IMR-90 (cell line): ENCODE data around the gene SDCCAG8. TPM values are rescaled to one million over a fixed set of nuclear protein-coding genes. Genes with fewer than 3 reads are reported as not detected.

ENCODE experiments used
- ATAC-seq: fragments of 200-7000 bp; cut with Tn5 transposase; 2 replicates; pipeline ENCODE4 v1.9.1; 2020; ENCODE audit warnings: low read depth, mild to moderate bottlenecking, moderate library complexity
- BruUV-seq: library from RNA; stranded (reverse); fragments of 400-500 nt; replicated peaks from 2 replicates; lab custom pipeline; 2021; lab: Mats Ljungman, UMichigan
- CTCF ChIA-PET: fragments of 300-600 bp; formaldehyde crosslinking; extraction: SDS; loops from one replicate; lab custom pipeline; 2021; ENCODE audit warnings: antibody characterized with exemption; lab: Yijun Ruan, JAX
- POLR2A ChIA-PET: fragments of 300-600 bp; sonication (Branson Sonifier 250); formaldehyde crosslinking; loops from one replicate; lab custom pipeline; 2022; ENCODE audit warnings: antibody characterized with exemption; ENCODE audit not compliant: unreplicated experiment; lab: Charles Lee
- DNase-seq: peaks from one replicate; pipeline ENCODE4 v3.0.0; 2013
- H2AFZ ChIP-seq: replicated peaks from 2 replicates; pipeline ENCODE3; 2013; ENCODE audit warnings: low read length, mild to moderate bottlenecking; ENCODE audit not compliant: poor library complexity
- H2AK5ac ChIP-seq: 2 replicates; pipeline ENCODE4 v1.6.1; 2013; ENCODE audit warnings: low read depth, low read length, inconsistent platforms
- H2AK9ac ChIP-seq: replicated peaks from 2 replicates; pipeline ENCODE3; 2013; ENCODE audit warnings: mild to moderate bottlenecking, low read depth, low read length, moderate library complexity; ENCODE audit not compliant: poor library complexity
- H2BK120ac ChIP-seq: 2 replicates; pipeline ENCODE4 v1.6.1; 2013; ENCODE audit warnings: low read depth, low read length, inconsistent platforms
- H2BK15ac ChIP-seq: 3 replicates; pipeline ENCODE4 v1.6.1; 2013; ENCODE audit warnings: low read depth, low read length, inconsistent platforms
- H2BK20ac ChIP-seq: 2 replicates; pipeline ENCODE4 v1.6.1; 2013; ENCODE audit warnings: low read depth, mild to moderate bottlenecking, inconsistent platforms, low read length, moderate library complexity
- H2BK5ac ChIP-seq: 2 replicates; pipeline ENCODE4 v1.6.1; 2013; ENCODE audit warnings: mild to moderate bottlenecking, low read depth, low read length, inconsistent platforms; ENCODE audit not compliant: poor library complexity, severe bottlenecking
- H3K14ac ChIP-seq: replicated peaks from 2 replicates; pipeline ENCODE4 v1.6.1; 2013; ENCODE audit warnings: low read depth, low read length, inconsistent platforms
- H3K18ac ChIP-seq: 2 replicates; pipeline ENCODE4 v1.6.1; 2013; ENCODE audit warnings: low read depth, low read length, control low read depth
- H3K23ac ChIP-seq: 2 replicates; pipeline ENCODE4 v1.6.1; 2013; ENCODE audit warnings: low read depth, low read length, inconsistent platforms
- H3K27ac ChIP-seq: 2 replicates; pipeline ENCODE4 v1.5.1; 2013; ENCODE audit warnings: mild to moderate bottlenecking, control low read depth, low read length; ENCODE audit not compliant: insufficient read depth
- H3K27me3 ChIP-seq: 2 replicates; pipeline ENCODE4 v1.6.1; 2013; ENCODE audit warnings: low read length; ENCODE audit not compliant: control insufficient read depth, insufficient read depth
- H3K36me3 ChIP-seq: 2 replicates; pipeline ENCODE4 v1.6.1; 2013; ENCODE audit warnings: low read length, mixed read lengths; ENCODE audit not compliant: control insufficient read depth, insufficient read depth
- H3K4ac ChIP-seq: 2 replicates; pipeline ENCODE4 v1.6.1; 2013; ENCODE audit warnings: low read depth, low read length, inconsistent platforms
- H3K4me1 ChIP-seq: 2 replicates; pipeline ENCODE4 v1.6.1; 2013; ENCODE audit warnings: low read length, mixed read lengths; ENCODE audit not compliant: control insufficient read depth, insufficient read depth
- H3K4me2 ChIP-seq: 2 replicates; pipeline ENCODE4 v1.6.1; 2013; ENCODE audit warnings: low read depth, mild to moderate bottlenecking, control low read depth, low read length, moderate library complexity
- H3K4me3 ChIP-seq: 2 replicates; pipeline ENCODE4 v1.5.1; 2013; ENCODE audit warnings: low read depth, mild to moderate bottlenecking, control low read depth, low read length, moderate library complexity; ENCODE audit not compliant: insufficient read depth
- H3K56ac ChIP-seq: 2 replicates; pipeline ENCODE4 v1.6.1; 2013; ENCODE audit warnings: low read length, inconsistent platforms; ENCODE audit not compliant: insufficient read depth; ENCODE audit errors: extremely low read depth
- H3K79me1 ChIP-seq, 2 experiments: 2 replicates each; pipeline ENCODE4 v1.6.1; 2013; ENCODE audit warnings: low read length in 2 of 2, inconsistent platforms in 1 of 2, low read depth in 1 of 2
- H3K9ac ChIP-seq: 2 replicates; pipeline ENCODE4 v1.6.1; 2013; ENCODE audit warnings: low read depth, low read length, control low read depth
- H3K9me1 ChIP-seq: 2 replicates; pipeline ENCODE4 v1.6.1; 2013; ENCODE audit warnings: low read length, inconsistent platforms; ENCODE audit not compliant: insufficient read depth
- H3K9me3 ChIP-seq: 2 replicates; pipeline ENCODE4 v1.6.1; 2013; ENCODE audit warnings: low read length; ENCODE audit not compliant: control insufficient read depth, insufficient read depth
- H4K20me1 ChIP-seq: 2 replicates; pipeline ENCODE4 v1.6.1; 2013; ENCODE audit warnings: low read length, inconsistent platforms; ENCODE audit not compliant: insufficient read depth
- H4K5ac ChIP-seq: 2 replicates; pipeline ENCODE4 v1.6.1; 2013; ENCODE audit warnings: mild to moderate bottlenecking, low read depth, low read length, control low read depth
- H4K8ac ChIP-seq, 2 experiments: 2 replicates each; pipeline ENCODE4 v1.6.1; 2013; ENCODE audit warnings: low read depth in 2 of 2, low read length in 2 of 2, control low read depth in 1 of 2, inconsistent platforms in 1 of 2
- H4K91ac ChIP-seq: 2 replicates; pipeline ENCODE4 v1.6.1; 2013; ENCODE audit warnings: low read depth, low read length, inconsistent platforms; ENCODE audit not compliant: insufficient read depth
- BHLHE40 ChIP-seq: fragments of 150-350 bp; IDR thresholded peaks from 2 replicates; pipeline ENCODE4 v1.6.1; 2016; ENCODE audit warnings: mild to moderate bottlenecking, low read depth, low read length
- CEBPB ChIP-seq: IDR thresholded peaks from 2 replicates; pipeline ENCODE4 v1.6.1; 2012; ENCODE audit warnings: low read depth, low read length, improper control_type of control experiment
- CHD1 ChIP-seq: IDR thresholded peaks from 2 replicates; pipeline ENCODE4 v1.6.1; 2012; ENCODE audit warnings: low read depth, low read length, improper control_type of control experiment
- FOS ChIP-seq: fragments of 150-350 bp; IDR thresholded peaks from 2 replicates; pipeline ENCODE4 v1.6.1; 2016; ENCODE audit warnings: low read depth, low read length
- MAFK ChIP-seq: IDR thresholded peaks from 2 replicates; pipeline ENCODE4 v1.6.1; 2012; ENCODE audit warnings: low read depth, low read length, improper control_type of control experiment
- MAZ ChIP-seq: IDR thresholded peaks from 2 replicates; pipeline ENCODE4 v1.6.1; 2012; ENCODE audit warnings: low read depth, mild to moderate bottlenecking, low read length, improper control_type of control experiment, moderate library complexity, borderline replicate concordance
- MXI1 ChIP-seq: IDR thresholded peaks from 2 replicates; pipeline ENCODE4 v1.6.1; 2012; ENCODE audit warnings: low read depth, mild to moderate bottlenecking, low read length, moderate library complexity, borderline replicate concordance
- NFE2L2 ChIP-seq: fragments of 150-350 bp; IDR thresholded peaks from 2 replicates; pipeline ENCODE4 v1.6.1; 2016; ENCODE audit warnings: low read depth, mild to moderate bottlenecking, low read length
- POLR2A ChIP-seq: IDR thresholded peaks from 2 replicates; pipeline ENCODE4 v1.6.1; 2012; ENCODE audit warnings: mild to moderate bottlenecking, low read depth, low read length
- RAD21 ChIP-seq: IDR thresholded peaks from 2 replicates; pipeline ENCODE4 v1.6.1; 2012; ENCODE audit warnings: low read length, improper control_type of control experiment
- RCOR1 ChIP-seq: IDR thresholded peaks from 2 replicates; pipeline ENCODE4 v1.6.1; 2012; ENCODE audit warnings: mild to moderate bottlenecking, low read length, improper control_type of control experiment; ENCODE audit not compliant: insufficient replicate concordance
- RFX5 ChIP-seq: IDR thresholded peaks from 2 replicates; pipeline ENCODE4 v1.8.0; 2012; ENCODE audit warnings: low read depth, mild to moderate bottlenecking, low read length, moderate library complexity
- SMC3 ChIP-seq: fragments of 150-350 bp; IDR thresholded peaks from 2 replicates; pipeline ENCODE4 v1.6.1; 2016; ENCODE audit warnings: low read depth, mild to moderate bottlenecking, antibody characterized with exemption, low read length, moderate library complexity
- WGBS, 2 experiments: methylation state at CpG; one replicate each; pipeline versions ENCODE4 v1.1.5 to v1.1.7; 2013; ENCODE audit warnings: missing lambda C conversion rate in 2 of 2; ENCODE audit not compliant: insufficient read length in 1 of 2; ENCODE audit errors: extremely low coverage in 2 of 2; 5-methylcytosine and 5-hydroxymethylcytosine counted together
- dilution Hi-C: fragments of 300-500 bp; cut with HindIII; formaldehyde crosslinking; loops from one replicate; pipeline ENCODE4 v1.14.3; 2018; ENCODE audit warnings: low sequenced_read_pairs; ENCODE audit not compliant: unreplicated experiment
- in situ Hi-C: fragments of 300-500 bp; cut with MboI; formaldehyde crosslinking; loops from 3 replicates; pipeline ENCODE4 v1.14.3; 2019; ENCODE audit warnings: low sequenced_read_pairs, inconsistent platforms, mixed read lengths
- intact Hi-C: fragments of 100-400 bp; cut with micrococcal nuclease; formaldehyde crosslinking; loops from 2 replicates; pipeline ENCODE4 v1.10.0; 2022
- polyA plus RNA-seq, 3 experiments: library from polyadenylated mRNA; depleted of rRNA; stranded (reverse); fragments of >200 nt; gene quantifications; 2 replicates each; pipeline ENCODE4 v1.2.3, GENCODE V29; 2012; ENCODE audit warnings: low replicate concordance in 1 of 3
- total RNA-seq: library from RNA; depleted of rRNA; stranded (reverse); fragments of >200 nt; gene quantifications from 2 replicates; pipeline ENCODE4 v1.2.3, GENCODE V29; 2012
- TF ChIP-seq, protein P1 (sequence below): fragments of 150-350 bp; IDR thresholded peaks from 2 replicates; pipeline ENCODE4 v1.6.1; 2017; ENCODE audit warnings: mild to moderate bottlenecking, antibody characterized with exemption, low read length, low read depth
- TF ChIP-seq, protein P2 (sequence below): conservative IDR thresholded peaks from 2 replicates; pipeline ENCODE4 v1.5.1; 2012; ENCODE audit warnings: mild to moderate bottlenecking, low read depth, low read length, improper control_type of control experiment
- TF ChIP-seq, protein P3 (sequence below): fragments of 150-350 bp; IDR thresholded peaks from 2 replicates; pipeline ENCODE4 v1.6.1; 2016; ENCODE audit warnings: low read depth, mild to moderate bottlenecking, low read length, moderate library complexity, borderline replicate concordance

SDCCAG8 gene
- total and polyA plus RNA-seq, 2 of the 4 experiments (the other 2 are of a cell fraction) = 25.2 to 46.8 TPM

DNA sequence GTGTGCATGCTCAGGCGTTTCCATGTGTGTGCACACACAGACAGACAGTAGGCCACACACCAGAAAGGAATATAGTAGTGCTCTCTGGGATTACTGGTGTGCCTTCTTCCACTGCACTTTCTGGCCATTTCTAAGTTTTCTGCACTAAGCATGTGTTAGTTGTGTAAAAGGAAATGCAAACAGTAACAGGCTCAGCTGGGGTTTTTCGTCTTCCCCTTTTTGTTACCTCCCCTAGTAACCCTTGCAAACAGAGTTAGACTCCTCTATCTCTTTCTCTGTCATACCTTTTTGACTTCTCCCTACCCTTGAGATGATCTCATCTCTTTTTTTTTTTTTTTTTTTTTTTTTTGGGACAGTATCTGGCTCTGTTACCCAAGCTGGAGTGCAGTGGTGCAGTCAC is 196.3 kb downstream of the SDCCAG8 start:
- no peak overlapping the region for H2AK9ac ChIP-seq
- in situ Hi-C loops = no loop called here
- H4K8ac ChIP-seq = no peak overlapping the region
- H2BK120ac ChIP-seq = no peak overlapping the region
- H3K79me1 ChIP-seq = peaks cover 0 to 4% of the 10 kb centered on the region in 2 experiments; a peak in 1 of 4 replicates
- POLR2A ChIA-PET = no interaction called here
- H3K27me3 ChIP-seq = no peaks in the 10 kb centered on the region
- no peak overlapping the region for H3K9ac ChIP-seq
- DNase-seq = no peak
- H3K4me1 ChIP-seq = no peaks in the 10 kb centered on the region
- H2BK20ac ChIP-seq = no peak overlapping the region
- no peak overlapping the region for H4K91ac ChIP-seq
- H3K27ac ChIP-seq = no peak overlapping the region
- H3K23ac ChIP-seq = no peak overlapping the region
- no peaks in the 10 kb centered on the region for H3K9me3 ChIP-seq
- H3K4me3 ChIP-seq = no peak overlapping the region
- H3K36me3 ChIP-seq = 0 out of 2 replicates have a peak, but pooled peaks cover 1% of the 10 kb centered on the region
- WGBS, 2 experiments = no CpG with 5 or more reads among the region's 2 CpGs
- no peak overlapping the region for H4K5ac ChIP-seq
- dilution Hi-C loops = no loop called here
- no peak for ATAC-seq
- H4K20me1 ChIP-seq = no peaks in the 10 kb centered on the region
- H2AK5ac ChIP-seq = no peak overlapping the region
- no peak overlapping the region for H3K18ac ChIP-seq
- CTCF ChIA-PET = no interaction called here
- no peak overlapping the region for H3K14ac ChIP-seq
- no peak overlapping the region for H2AFZ ChIP-seq
- no peak overlapping the region for H2BK15ac ChIP-seq
- intact Hi-C loops = no loop called here
- no peak overlapping the region for H3K4ac ChIP-seq
- H2BK5ac ChIP-seq = no peak overlapping the region
- no peak overlapping the region for H3K4me2 ChIP-seq
- H3K56ac ChIP-seq = no peak overlapping the region
- BruUV-seq = no TSS peak
- H3K9me1 ChIP-seq = no peaks in the 10 kb centered on the region
- TF ChIP-seq RFX5 (no peak), SMC3 (no peak), MAZ (no peak), NFE2L2 (no peak), MAFK (no peak), RCOR1 (no peak), CEBPB (no peak), POLR2A (no peak), BHLHE40 (no peak), RAD21 (no peak), CHD1 (no peak), FOS (no peak), MXI1 (no peak)
- TF ChIP-seq, protein P1, sequence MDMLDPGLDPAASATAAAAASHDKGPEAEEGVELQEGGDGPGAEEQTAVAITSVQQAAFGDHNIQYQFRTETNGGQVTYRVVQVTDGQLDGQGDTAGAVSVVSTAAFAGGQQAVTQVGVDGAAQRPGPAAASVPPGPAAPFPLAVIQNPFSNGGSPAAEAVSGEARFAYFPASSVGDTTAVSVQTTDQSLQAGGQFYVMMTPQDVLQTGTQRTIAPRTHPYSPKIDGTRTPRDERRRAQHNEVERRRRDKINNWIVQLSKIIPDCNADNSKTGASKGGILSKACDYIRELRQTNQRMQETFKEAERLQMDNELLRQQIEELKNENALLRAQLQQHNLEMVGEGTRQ = no peak
- TF ChIP-seq, protein P2, sequence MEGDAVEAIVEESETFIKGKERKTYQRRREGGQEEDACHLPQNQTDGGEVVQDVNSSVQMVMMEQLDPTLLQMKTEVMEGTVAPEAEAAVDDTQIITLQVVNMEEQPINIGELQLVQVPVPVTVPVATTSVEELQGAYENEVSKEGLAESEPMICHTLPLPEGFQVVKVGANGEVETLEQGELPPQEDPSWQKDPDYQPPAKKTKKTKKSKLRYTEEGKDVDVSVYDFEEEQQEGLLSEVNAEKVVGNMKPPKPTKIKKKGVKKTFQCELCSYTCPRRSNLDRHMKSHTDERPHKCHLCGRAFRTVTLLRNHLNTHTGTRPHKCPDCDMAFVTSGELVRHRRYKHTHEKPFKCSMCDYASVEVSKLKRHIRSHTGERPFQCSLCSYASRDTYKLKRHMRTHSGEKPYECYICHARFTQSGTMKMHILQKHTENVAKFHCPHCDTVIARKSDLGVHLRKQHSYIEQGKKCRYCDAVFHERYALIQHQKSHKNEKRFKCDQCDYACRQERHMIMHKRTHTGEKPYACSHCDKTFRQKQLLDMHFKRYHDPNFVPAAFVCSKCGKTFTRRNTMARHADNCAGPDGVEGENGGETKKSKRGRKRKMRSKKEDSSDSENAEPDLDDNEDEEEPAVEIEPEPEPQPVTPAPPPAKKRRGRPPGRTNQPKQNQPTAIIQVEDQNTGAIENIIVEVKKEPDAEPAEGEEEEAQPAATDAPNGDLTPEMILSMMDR = no peak
- TF ChIP-seq, protein P3, sequence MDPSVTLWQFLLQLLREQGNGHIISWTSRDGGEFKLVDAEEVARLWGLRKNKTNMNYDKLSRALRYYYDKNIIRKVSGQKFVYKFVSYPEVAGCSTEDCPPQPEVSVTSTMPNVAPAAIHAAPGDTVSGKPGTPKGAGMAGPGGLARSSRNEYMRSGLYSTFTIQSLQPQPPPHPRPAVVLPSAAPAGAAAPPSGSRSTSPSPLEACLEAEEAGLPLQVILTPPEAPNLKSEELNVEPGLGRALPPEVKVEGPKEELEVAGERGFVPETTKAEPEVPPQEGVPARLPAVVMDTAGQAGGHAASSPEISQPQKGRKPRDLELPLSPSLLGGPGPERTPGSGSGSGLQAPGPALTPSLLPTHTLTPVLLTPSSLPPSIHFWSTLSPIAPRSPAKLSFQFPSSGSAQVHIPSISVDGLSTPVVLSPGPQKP = no peak
